Neural crest cell (in vitro differentiated cells): ENCODE data around the gene PTGR3. TPM values are rescaled to one million over a fixed set of nuclear protein-coding genes. Genes with fewer than 3 reads are reported as not detected.

Experiments used
- DNase-seq: peaks from one replicate; pipeline ENCODE4 v3.0.0; 2021; ENCODE audit warnings: low read depth, mixed read lengths, low spot score
- H3K27ac Mint-ChIP-seq: one replicate; pipeline ENCODE4 v1.8.0; 2021; ENCODE audit warnings: mild to moderate bottlenecking, mixed read lengths; ENCODE audit not compliant: unreplicated experiment
- H3K27me3 Mint-ChIP-seq: 2 replicates; pipeline ENCODE4 v1.8.0; 2021; ENCODE audit warnings: low read depth, mild to moderate bottlenecking, mixed read lengths
- H3K36me3 Mint-ChIP-seq: 2 replicates; pipeline ENCODE4 v1.8.0; 2021; ENCODE audit warnings: low read depth, mild to moderate bottlenecking, mixed read lengths
- H3K4me1 Mint-ChIP-seq: 2 replicates; pipeline ENCODE4 v1.8.0; 2021; ENCODE audit warnings: mixed read lengths
- H3K4me3 Mint-ChIP-seq: one replicate; pipeline ENCODE4 v1.8.0; 2021; ENCODE audit warnings: mild to moderate bottlenecking, mixed read lengths
- H3K9me3 Mint-ChIP-seq: 2 replicates; pipeline ENCODE4 v1.8.0; 2021; ENCODE audit warnings: mixed read lengths
- CTCF ChIP-seq: fragments of 200-600 bp; sonication (generic); conservative IDR thresholded peaks from 2 replicates; pipeline ENCODE4 v1.5.0; 2021; ENCODE audit warnings: antibody characterized with exemption, mild to moderate bottlenecking
- total RNA-seq: library from RNA; stranded (reverse); gene quantifications from 2 replicates; pipeline ENCODE4 v1.2.1, GENCODE V29; 2021

PTGR3 gene
- total RNA-seq, 1 donor from 2014 or later = 12.1 TPM

GRCh38 chr18:75169411-75169810 is 39.5 kb downstream of the PTGR3 start:
- no peak overlapping the region for H3K4me3 Mint-ChIP-seq

GRCh38 chr18:75168619-75169018 is 40.3 kb downstream of the PTGR3 start:
- TF ChIP-seq CTCF = no peak
- Mint-ChIP-seq H3K4me3 (no peak overlapping the region), H3K27me3 (no peaks in the 10 kb centered on the region), H3K27ac (no peak overlapping the region), H3K36me3 (no peaks in the 10 kb centered on the region), H3K9me3 (no peaks in the 10 kb centered on the region), H3K4me1 (peaks cover 13% of the 10 kb centered on the region)
- no peak for DNase-seq

More at GRCh38 chr18:75169411-75169810, 39.5 kb downstream of the PTGR3 start:
- H3K27me3 Mint-ChIP-seq = no peaks in the 10 kb centered on the region
- H3K27ac Mint-ChIP-seq = no peak overlapping the region
- no peaks in the 10 kb centered on the region for H3K9me3 Mint-ChIP-seq
- no peaks in the 10 kb centered on the region for H3K36me3 Mint-ChIP-seq
- peaks cover 13% of the 10 kb centered on the region for H3K4me1 Mint-ChIP-seq
- TF ChIP-seq CTCF = no peak
- DNase-seq = no peak

GRCh38 chr18:75167759-75168618 is 41.0 kb downstream of the PTGR3 start:
- H3K4me3 Mint-ChIP-seq = no peak overlapping the region
- peaks cover 9% of the 10 kb centered on the region for H3K4me1 Mint-ChIP-seq
- no peaks in the 10 kb centered on the region for H3K27me3 Mint-ChIP-seq
- no peak for TF ChIP-seq CTCF
- no peak overlapping the region for H3K27ac Mint-ChIP-seq
- no peaks in the 10 kb centered on the region for H3K36me3 Mint-ChIP-seq
- no peaks in the 10 kb centered on the region for H3K9me3 Mint-ChIP-seq
- DNase-seq = no peak

- no peaks in the 10 kb centered on the region for H3K9me3 Mint-ChIP-seq
- no peak for DNase-seq
- no peaks in the 10 kb centered on the region for H3K36me3 Mint-ChIP-seq
- no peak overlapping the region for H3K4me3 Mint-ChIP-seq
- no peak for TF ChIP-seq CTCF
- peaks cover 2% of the 10 kb centered on the region for H3K4me1 Mint-ChIP-seq
- no peak overlapping the region for H3K27ac Mint-ChIP-seq
- H3K27me3 Mint-ChIP-seq = no peaks in the 10 kb centered on the region
These were observed 41.8 kb downstream of the PTGR3 start for GRCh38 chr18:75167137-75167536.

GRCh38 chr18:75165926-75166325 is 43.0 kb downstream of the PTGR3 start:
- H3K9me3 Mint-ChIP-seq = no peaks in the 10 kb centered on the region
- no peaks in the 10 kb centered on the region for H3K4me1 Mint-ChIP-seq
- no peak for TF ChIP-seq CTCF
- no peak for DNase-seq
- H3K4me3 Mint-ChIP-seq = no peak overlapping the region
- no peaks in the 10 kb centered on the region for H3K36me3 Mint-ChIP-seq
- no peak overlapping the region for H3K27ac Mint-ChIP-seq
- no peaks in the 10 kb centered on the region for H3K27me3 Mint-ChIP-seq
